Measurements from ENCODE around the gene ELFN2. TPM values are rescaled to one million over a fixed set of nuclear protein-coding genes. Genes with fewer than 3 reads are reported as not detected.

The ELFN2 gene
- total and polyA plus RNA-seq, 2 donors (not counting 3 experiments of a cell fraction or from before 2014, with no cell fraction given), result 0.41 to 1.3 TPM

- Histone ChIP-seq H4K20me1 (replicated peaks; ENCODE audit: control insufficient read depth, extremely low read depth, insufficient read depth, low read length) (no peaks in the 10 kb centered on the region), H3K27ac (ENCODE audit: insufficient read depth, low read depth, low read length) (no peak overlapping the region), H3K27me3 (ENCODE audit: control insufficient read depth in 2 of 2, insufficient read depth in 2 of 2, low read length in 2 of 2) (peaks cover 22 to 26% of the 10 kb centered on the region in 2 experiments), H3K4me3 (replicated peaks in 1 of 3; ENCODE audit: insufficient read depth in 1 of 3, low read depth in 1 of 3, low read length in 3 of 3) (no peak overlapping the region), H2AFZ (ENCODE audit: low read depth, low read length) (no peak overlapping the region), H3K4me2 (ENCODE audit: insufficient read depth, low read length) (no peak overlapping the region), H3K79me2 (ENCODE audit: control insufficient read depth, insufficient read depth, low read length) (no peaks in the 10 kb centered on the region), H3K9me1 (replicated peaks; ENCODE audit: control insufficient read depth, extremely low read depth, insufficient read depth, low read length) (no peaks in the 10 kb centered on the region), H3K4me1 (ENCODE audit: control insufficient read depth, extremely low read depth, insufficient read depth, low read length) (peaks cover 31% of the 10 kb centered on the region), H3K9me3 (replicated peaks; ENCODE audit: control insufficient read depth, insufficient read depth, low read length) (no peaks in the 10 kb centered on the region), H3K9ac (replicated peaks; ENCODE audit: extremely low read depth, insufficient read depth, low read length) (no peak overlapping the region), H3K36me3 (ENCODE audit: control insufficient read depth in 2 of 2, extremely low read depth in 1 of 2, insufficient read depth in 2 of 2, low read length in 2 of 2) (no peaks in the 10 kb centered on the region)
- DNase-seq (ENCODE audit: low read depth, low spot score) (peak; percentile 52), FAIRE-seq (peak; percentile 83)
- ChIA-PET CTCF (interaction anchor here (0.6 to 3.5 kb wide), 21 partner anchors 8 to 235 kb away, joined by 3 to 33 read pairs (median 4); no protein-coding TSS in a partner anchor), POLR2A (no interaction called here)
- intact Hi-C loops (cut with micrococcal nuclease) (loop anchor here (1.0 kb wide), 1 partner anchor 100 kb away; no protein-coding TSS in a partner anchor), dilution Hi-C loops (cut with MboI; ENCODE audit: extremely low pct_ligation_motif_present, low sequenced_read_pairs) (no loop called here)
- TF ChIP-seq CTCF (IDR thresholded peaks at IDR 0.05; ENCODE audit: extremely low read depth in 1 of 2, insufficient read depth in 1 of 2, low read depth in 1 of 2, low read length in 2 of 2) (peak; percentile 28 to 29), FOS (IDR thresholded peaks at IDR 0.05; ENCODE audit: borderline replicate concordance, insufficient read depth, low read length) (peak; percentile 50), MYC (IDR thresholded peaks at IDR 0.05; ENCODE audit: low read depth, low read length) (no peak), EZH2 (IDR thresholded peaks at IDR 0.05; ENCODE audit: borderline replicate concordance, low read depth, low read length, severe bottlenecking) (no peak), GATA2 (IDR thresholded peaks at IDR 0.05; ENCODE audit: insufficient read depth, insufficient read length, low read depth, low read length) (no peak), MAX (IDR thresholded peaks at IDR 0.05; ENCODE audit: insufficient read depth, insufficient read length) (no peak), POLR2AphosphoS5 (IDR thresholded peaks at IDR 0.05; ENCODE audit: insufficient read depth, low read depth, low read length) (peak; percentile 37), JUN (IDR thresholded peaks at IDR 0.05; ENCODE audit: borderline replicate concordance, insufficient read depth, insufficient read length, low read depth) (no peak), POLR2A (IDR thresholded peaks at IDR 0.05; ENCODE audit: low read depth, low read length) (no peak)
- BruUV-seq (replicated peaks), result no TSS peak
Measured at GRCh38 chr22:37331856-37332536, 95.3 kb downstream of the ELFN2 start.

All from endothelial cell of umbilical vein (primary cell).